Ascending aorta (tissue), 2 donors: Measurements from ENCODE around the gene PRR20G. TPM values are rescaled to one million over a fixed set of nuclear protein-coding genes. Genes with fewer than 3 reads are reported as not detected.

Source experiments
- DNase-seq, 2 donors: peaks; one replicate each; pipeline ENCODE4 v3.0.0-alpha.2; 2019; ENCODE audit warnings: low spot score in 2 of 2
- H3K27ac ChIP-seq, 2 donors: fragments of 200-600 bp; sonication (generic); one replicate each; pipeline ENCODE4 v1.5.1; 2016 to 2017; ENCODE audit warnings: mild to moderate bottlenecking in 1 of 2
- H3K27me3 ChIP-seq: fragments of 200-600 bp; sonication (generic); one replicate; pipeline ENCODE4 v1.5.1; 2017
- H3K36me3 ChIP-seq, 2 donors: fragments of 200-600 bp; sonication (generic); one replicate each; pipeline ENCODE4 v1.5.1; 2016
- H3K4me1 ChIP-seq, 2 donors: fragments of 200-600 bp; sonication (generic); one replicate each; pipeline ENCODE4 v1.5.1; 2016 to 2017; ENCODE audit warnings: mild to moderate bottlenecking in 1 of 2
- H3K4me3 ChIP-seq, 2 donors: fragments of 200-600 bp; sonication (generic); one replicate each; pipeline ENCODE4 v1.5.1; 2016 to 2017; ENCODE audit warnings: mild to moderate bottlenecking in 1 of 2
- H3K9me3 ChIP-seq, 2 donors: fragments of 200-600 bp; sonication (generic); one replicate each; pipeline ENCODE4 v1.5.1; 2016
- intact Hi-C: fragments of 100-400 bp; cut with DNase I; formaldehyde crosslinking; loops from one replicate; pipeline ENCODE4 v1.15.1; 2023
- total RNA-seq: library from RNA; depleted of rRNA; stranded (reverse); fragments of >200 nt; gene quantifications from one replicate; pipeline ENCODE4 v1.1.0, GENCODE V29; 2016
- TF ChIP-seq, protein P1 (sequence below), 3 experiments: fragments of 200-600 bp in 2 of 3; fragments of 450-650 bp in 1 of 3; sonication (generic) in 2 of 3; IDR thresholded peaks; one replicate each; pipeline ENCODE4 v1.5.1; 2016 to 2019; ENCODE audit warnings: antibody characterized with exemption in 3 of 3, mild to moderate bottlenecking in 1 of 3, moderate library complexity in 1 of 3

Gene PRR20G
- total RNA-seq = not detected

DNA sequence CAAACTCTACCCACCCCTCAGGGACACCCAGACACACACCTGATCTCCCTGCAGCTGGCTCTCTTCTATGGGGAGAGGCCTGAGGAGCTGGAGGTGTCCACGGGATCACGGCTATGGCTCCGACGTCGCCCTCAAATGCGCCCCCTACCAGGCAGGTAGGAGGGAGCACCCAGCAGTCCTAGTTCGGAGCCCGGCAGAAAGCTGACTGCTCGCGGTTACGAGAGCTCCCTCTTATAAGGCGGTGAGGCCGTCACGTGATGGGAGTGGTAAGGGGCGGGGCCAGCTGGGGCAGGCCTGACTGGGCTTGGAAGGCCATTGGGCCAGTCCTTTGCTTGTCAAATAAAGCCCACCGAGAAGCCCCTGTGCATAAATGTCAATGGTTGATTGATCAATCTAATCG is at the start of gene PRR20G:
Gene PRR20G (minus strand): TSS at position 207 of the 400 bp plus-strand sequence. CDS start 681 bp downstream, outside the sequence.
- DNase-seq = no peak
- TF ChIP-seq, protein P1, sequence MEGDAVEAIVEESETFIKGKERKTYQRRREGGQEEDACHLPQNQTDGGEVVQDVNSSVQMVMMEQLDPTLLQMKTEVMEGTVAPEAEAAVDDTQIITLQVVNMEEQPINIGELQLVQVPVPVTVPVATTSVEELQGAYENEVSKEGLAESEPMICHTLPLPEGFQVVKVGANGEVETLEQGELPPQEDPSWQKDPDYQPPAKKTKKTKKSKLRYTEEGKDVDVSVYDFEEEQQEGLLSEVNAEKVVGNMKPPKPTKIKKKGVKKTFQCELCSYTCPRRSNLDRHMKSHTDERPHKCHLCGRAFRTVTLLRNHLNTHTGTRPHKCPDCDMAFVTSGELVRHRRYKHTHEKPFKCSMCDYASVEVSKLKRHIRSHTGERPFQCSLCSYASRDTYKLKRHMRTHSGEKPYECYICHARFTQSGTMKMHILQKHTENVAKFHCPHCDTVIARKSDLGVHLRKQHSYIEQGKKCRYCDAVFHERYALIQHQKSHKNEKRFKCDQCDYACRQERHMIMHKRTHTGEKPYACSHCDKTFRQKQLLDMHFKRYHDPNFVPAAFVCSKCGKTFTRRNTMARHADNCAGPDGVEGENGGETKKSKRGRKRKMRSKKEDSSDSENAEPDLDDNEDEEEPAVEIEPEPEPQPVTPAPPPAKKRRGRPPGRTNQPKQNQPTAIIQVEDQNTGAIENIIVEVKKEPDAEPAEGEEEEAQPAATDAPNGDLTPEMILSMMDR (IDR thresholded peaks at IDR 0.05) = no peak
- Histone ChIP-seq H3K36me3 (no peaks in the 10 kb centered on the region), H3K27ac (no peak within 1 kb of the TSS), H3K27me3 (no peaks in the 10 kb centered on the region), H3K9me3 (no peaks in the 10 kb centered on the region), H3K4me3 (no peak within 1 kb of the TSS), H3K4me1 (no peaks in the 10 kb centered on the region)
- intact Hi-C loops = no loop called here

DNA sequence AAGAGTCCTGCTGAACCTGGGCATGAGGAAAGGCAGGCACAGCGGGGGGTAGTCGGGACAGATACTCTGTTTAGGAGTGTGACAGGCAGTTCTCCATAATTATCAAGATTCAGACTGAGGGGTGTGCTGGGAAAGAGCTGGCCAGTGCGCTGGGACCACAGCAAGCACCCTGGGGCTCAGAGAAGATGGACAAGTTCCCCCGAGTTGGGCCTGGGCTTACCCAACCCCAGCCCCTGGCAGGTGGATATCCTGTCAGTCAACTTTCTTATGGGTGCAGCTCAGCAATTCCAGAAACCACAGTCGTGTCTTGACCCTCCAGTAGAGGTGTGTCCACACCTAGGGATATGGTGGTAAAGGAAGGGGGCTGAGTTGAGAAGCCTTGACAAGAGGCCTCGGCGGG is 49.2 kb upstream of the PRR20G start:
- no peaks in the 10 kb centered on the region for H3K36me3 ChIP-seq
- intact Hi-C loops = no loop called here
- no peaks in the 10 kb centered on the region for H3K4me1 ChIP-seq
- H3K27me3 ChIP-seq = no peaks in the 10 kb centered on the region
- TF ChIP-seq, protein P1 (IDR thresholded peaks at IDR 0.05) = no peak
- peaks cover 0 to 13% of the 10 kb centered on the region in 2 donors for H3K9me3 ChIP-seq
- H3K4me3 ChIP-seq = no peak overlapping the region
- H3K27ac ChIP-seq = no peak overlapping the region
- no peak for DNase-seq

DNA sequence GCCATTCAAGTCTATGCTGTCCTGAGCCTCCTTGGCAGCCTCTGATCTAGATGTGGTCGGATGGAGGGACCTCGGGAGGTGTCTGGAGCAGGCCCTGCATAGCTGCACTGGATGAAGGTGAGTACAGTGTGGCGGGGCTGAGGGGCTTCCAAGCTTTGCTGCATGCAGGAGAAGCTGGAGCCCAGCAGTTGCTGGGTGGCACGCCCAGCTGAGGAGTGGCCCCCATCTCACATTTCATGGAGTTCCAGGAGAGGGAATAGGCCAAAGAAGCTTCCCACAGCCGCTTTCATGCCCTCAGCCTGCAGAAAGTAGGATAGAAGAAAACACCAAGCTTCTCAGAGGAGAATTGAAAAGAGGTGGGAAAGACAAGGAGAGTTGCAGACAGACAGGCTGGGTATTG is 48.3 kb upstream of the PRR20G start:
- no peak overlapping the region for H3K4me3 ChIP-seq
- no peak for DNase-seq
- H3K4me1 ChIP-seq = no peaks in the 10 kb centered on the region
- intact Hi-C loops = no loop called here
- H3K27me3 ChIP-seq = no peaks in the 10 kb centered on the region
- H3K9me3 ChIP-seq = peaks cover 6 to 20% of the 10 kb centered on the region in 2 donors
- no peak overlapping the region for H3K27ac ChIP-seq
- TF ChIP-seq, protein P1 (IDR thresholded peaks at IDR 0.05) = no peak
- H3K36me3 ChIP-seq = no peaks in the 10 kb centered on the region

DNA sequence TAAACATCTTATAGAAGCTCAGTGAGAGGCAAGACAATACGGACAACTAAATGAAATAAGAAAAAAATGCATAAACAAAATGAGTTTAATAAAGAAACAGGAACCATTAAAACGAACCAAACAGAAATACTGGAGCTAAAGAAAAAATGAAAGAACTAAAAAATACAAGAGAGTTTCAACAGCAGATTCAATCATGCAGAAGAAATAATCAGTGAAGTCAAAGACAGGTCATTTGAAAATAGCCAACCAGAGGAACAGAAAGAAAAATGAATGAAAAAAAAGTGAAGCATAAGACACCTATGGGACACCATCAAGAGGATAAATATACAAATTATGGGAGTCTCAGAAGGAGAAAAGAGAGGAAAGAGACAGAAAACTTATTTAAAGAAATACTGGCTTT is 42.5 kb upstream of the PRR20G start:
- Histone ChIP-seq H3K36me3 (no peaks in the 10 kb centered on the region), H3K27ac (no peak overlapping the region), H3K4me3 (no peak overlapping the region), H3K4me1 (no peaks in the 10 kb centered on the region), H3K27me3 (no peaks in the 10 kb centered on the region), H3K9me3 (peaks cover 19 to 40% of the 10 kb centered on the region in 2 donors)
- intact Hi-C loops = no loop called here
- DNase-seq = no peak
- TF ChIP-seq, protein P1 (IDR thresholded peaks at IDR 0.05) = no peak

DNA sequence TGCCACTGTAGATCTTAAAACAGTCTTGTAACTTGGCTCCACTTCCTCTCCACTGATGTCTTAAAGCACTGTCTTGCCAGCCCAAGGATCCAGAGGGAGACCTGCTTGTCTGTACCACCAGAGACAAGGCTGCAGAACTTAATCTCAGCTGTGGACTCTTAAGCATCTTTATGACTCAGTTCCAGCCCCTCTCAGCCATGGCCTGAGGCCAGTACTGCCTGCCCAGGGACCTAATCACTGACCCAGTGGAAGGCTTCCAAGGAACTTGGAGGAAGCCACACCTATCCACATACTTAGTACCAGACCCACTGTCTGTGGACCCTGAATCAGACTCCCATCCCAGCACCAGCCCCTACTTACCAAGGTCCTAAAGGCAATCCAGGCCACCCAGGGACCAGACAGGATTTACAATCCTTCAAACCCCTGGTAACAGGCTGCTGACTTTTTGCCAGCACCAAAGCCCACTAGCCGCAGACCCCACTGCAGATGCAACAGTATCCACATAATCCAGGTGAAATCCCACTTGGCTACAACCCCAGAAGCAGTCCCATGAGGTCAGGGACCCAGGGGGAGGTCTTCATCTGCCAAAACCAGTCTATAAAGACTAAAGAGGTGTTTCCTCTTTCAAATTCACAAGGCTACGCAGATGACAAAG is 41.9 kb upstream of the PRR20G start:
- no peaks in the 10 kb centered on the region for H3K4me1 ChIP-seq
- H3K4me3 ChIP-seq = no peak overlapping the region
- no peaks in the 10 kb centered on the region for H3K36me3 ChIP-seq
- no peaks in the 10 kb centered on the region for H3K27me3 ChIP-seq
- no peak for DNase-seq
- no peak overlapping the region for H3K27ac ChIP-seq
- TF ChIP-seq, protein P1 (IDR thresholded peaks at IDR 0.05) = no peak
- intact Hi-C loops = no loop called here
- H3K9me3 ChIP-seq = peaks cover 19 to 38% of the 10 kb centered on the region in 2 donors
